SU-DHL-6 (cell line): Measurements from ENCODE around the gene SLC30A3.

Source experiments
- H2AFZ ChIP-seq: fragments of 200-600 bp; sonication (generic); 2 replicates; pipeline ENCODE4 v1.6.1; 2014; ENCODE audit warnings: low read depth, mild to moderate bottlenecking, moderate library complexity, mixed read lengths, antibody characterized with exemption, low read length; ENCODE audit not compliant: severe bottlenecking
- H3F3A ChIP-seq: fragments of 200-600 bp; shearing (Covaris generic); 2 replicates; pipeline ENCODE4 v1.6.0; 2016; ENCODE audit warnings: antibody characterized with exemption, mild to moderate bottlenecking; ENCODE audit not compliant: insufficient read depth
- H3K27ac ChIP-seq: fragments of 200-600 bp; sonication (generic); 2 replicates; pipeline ENCODE4 v1.5.1; 2016; ENCODE audit warnings: low read depth, mild to moderate bottlenecking, low read length, moderate library complexity, mixed read lengths
- H3K27me3 ChIP-seq: fragments of 200-600 bp; sonication (generic), shearing (Covaris generic); 2 replicates; pipeline ENCODE4 v1.6.0; 2014; ENCODE audit warnings: mild to moderate bottlenecking, low read length
- H3K36me3 ChIP-seq: fragments of 200-600 bp; sonication (generic); 2 replicates; pipeline ENCODE4 v1.6.1; 2014; ENCODE audit warnings: mild to moderate bottlenecking, low read length, mixed read lengths
- H3K4me2 ChIP-seq: fragments of 300-600, 200-600 bp; shearing (Covaris generic), sonication (generic); 2 replicates; pipeline ENCODE4 v1.6.0; 2014; ENCODE audit warnings: low read length, low read depth, mild to moderate bottlenecking; ENCODE audit not compliant: poor library complexity, severe bottlenecking
- H3K4me3 ChIP-seq: fragments of 200-600 bp; sonication (generic); 2 replicates; pipeline ENCODE4 v1.5.1; 2014; ENCODE audit warnings: antibody characterized with exemption, low read length, mild to moderate bottlenecking, mixed read lengths; ENCODE audit not compliant: insufficient read depth, poor library complexity, severe bottlenecking
- H3K79me2 ChIP-seq: fragments of 200-600 bp; sonication (generic); 2 replicates; pipeline ENCODE4 v1.6.1; 2014; ENCODE audit warnings: mild to moderate bottlenecking, low read length, moderate library complexity; ENCODE audit not compliant: insufficient read depth
- H3K9ac ChIP-seq: fragments of 200-600 bp; sonication (generic); 2 replicates; pipeline ENCODE4 v1.7.0; 2014; ENCODE audit warnings: mild to moderate bottlenecking, low read length
- H3K9me2 ChIP-seq: fragments of 200-600 bp; sonication (generic); replicated peaks from 2 replicates; pipeline ENCODE4 v1.6.1; 2014; ENCODE audit warnings: low read length; ENCODE audit not compliant: insufficient read depth
- H3K9me3 ChIP-seq: fragments of 200-600 bp; sonication (generic); 2 replicates; pipeline ENCODE4 v1.6.1; 2014; ENCODE audit warnings: low read length, mixed read lengths; ENCODE audit not compliant: insufficient read depth
- H4K20me1 ChIP-seq: fragments of 200-600 bp; sonication (generic); 2 replicates; pipeline ENCODE4 v1.6.1; 2014; ENCODE audit warnings: low read depth, mild to moderate bottlenecking, antibody characterized with exemption, low read length, moderate library complexity, mixed read lengths
- EZH2phosphoT487 ChIP-seq: fragments of 200-600 bp; sonication (generic), shearing (Covaris generic); conservative IDR thresholded peaks from 2 replicates; pipeline ENCODE4 v1.6.1; 2018; ENCODE audit warnings: mild to moderate bottlenecking, antibody characterized with exemption, low read length, moderate library complexity, mixed read lengths
- TF ChIP-seq, protein P1 (sequence below): fragments of 200-600 bp; sonication (generic); IDR thresholded peaks from one replicate; pipeline ENCODE4 v1.5.1; 2017; ENCODE audit warnings: antibody characterized with exemption, mild to moderate bottlenecking, low read length, moderate library complexity; ENCODE audit not compliant: insufficient read depth, poor library complexity, severe bottlenecking

SLC30A3 gene

DNA sequence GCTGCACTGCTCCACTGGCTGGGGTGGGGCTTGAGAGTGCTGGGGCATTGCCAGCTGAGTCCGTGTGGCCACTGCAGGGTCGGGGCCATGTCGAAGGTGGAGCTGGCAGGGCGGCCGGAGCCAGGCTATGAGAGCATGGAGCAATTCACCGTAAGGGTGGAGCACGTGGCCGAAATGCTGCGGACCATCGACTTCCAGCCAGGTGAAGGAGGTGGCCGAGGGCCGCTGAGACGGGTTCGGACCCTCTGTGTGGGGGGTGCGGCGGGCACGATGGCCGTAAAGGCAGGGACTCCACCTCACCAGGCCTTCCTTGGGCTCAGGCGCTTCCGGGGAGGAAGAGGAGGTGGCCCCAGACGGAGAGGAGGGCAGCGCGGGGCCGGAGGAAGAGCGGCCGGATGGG, 43.3 kb upstream of the SLC30A3 start:
- Histone ChIP-seq H3K4me3 (no peak overlapping the region), H3K9ac (no peak overlapping the region), H3F3A (no peaks in the 10 kb centered on the region), H3K9me3 (no peaks in the 10 kb centered on the region), H3K79me2 (no peaks in the 10 kb centered on the region), H3K27ac (no peak overlapping the region), H3K9me2 (no peaks in the 10 kb centered on the region), H4K20me1 (no peaks in the 10 kb centered on the region), H3K36me3 (no peaks in the 10 kb centered on the region), H3K27me3 (no peaks in the 10 kb centered on the region), H2AFZ (no peak overlapping the region), H3K4me2 (no peak overlapping the region)
- TF ChIP-seq, protein P1, sequence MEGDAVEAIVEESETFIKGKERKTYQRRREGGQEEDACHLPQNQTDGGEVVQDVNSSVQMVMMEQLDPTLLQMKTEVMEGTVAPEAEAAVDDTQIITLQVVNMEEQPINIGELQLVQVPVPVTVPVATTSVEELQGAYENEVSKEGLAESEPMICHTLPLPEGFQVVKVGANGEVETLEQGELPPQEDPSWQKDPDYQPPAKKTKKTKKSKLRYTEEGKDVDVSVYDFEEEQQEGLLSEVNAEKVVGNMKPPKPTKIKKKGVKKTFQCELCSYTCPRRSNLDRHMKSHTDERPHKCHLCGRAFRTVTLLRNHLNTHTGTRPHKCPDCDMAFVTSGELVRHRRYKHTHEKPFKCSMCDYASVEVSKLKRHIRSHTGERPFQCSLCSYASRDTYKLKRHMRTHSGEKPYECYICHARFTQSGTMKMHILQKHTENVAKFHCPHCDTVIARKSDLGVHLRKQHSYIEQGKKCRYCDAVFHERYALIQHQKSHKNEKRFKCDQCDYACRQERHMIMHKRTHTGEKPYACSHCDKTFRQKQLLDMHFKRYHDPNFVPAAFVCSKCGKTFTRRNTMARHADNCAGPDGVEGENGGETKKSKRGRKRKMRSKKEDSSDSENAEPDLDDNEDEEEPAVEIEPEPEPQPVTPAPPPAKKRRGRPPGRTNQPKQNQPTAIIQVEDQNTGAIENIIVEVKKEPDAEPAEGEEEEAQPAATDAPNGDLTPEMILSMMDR: no peak
- no peak for TF ChIP-seq EZH2phosphoT487

DNA sequence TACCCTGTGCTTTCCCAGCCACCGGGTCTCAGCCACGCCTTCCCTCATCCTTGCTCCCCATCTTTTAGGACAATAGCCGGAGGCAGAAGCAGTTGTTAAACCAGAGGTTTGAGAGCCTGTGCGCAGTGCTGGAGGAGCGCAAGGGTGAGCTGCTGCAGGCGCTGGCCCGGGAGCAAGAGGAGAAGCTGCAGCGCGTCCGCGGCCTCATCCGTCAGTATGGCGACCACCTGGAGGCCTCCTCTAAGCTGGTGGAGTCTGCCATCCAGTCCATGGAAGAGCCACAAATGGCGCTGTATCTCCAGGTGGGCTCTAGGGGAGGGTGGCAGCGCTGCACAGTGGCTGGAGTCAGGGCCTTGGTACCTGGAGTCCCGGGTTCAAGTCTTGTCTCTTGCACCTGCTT, 42.7 kb upstream of the SLC30A3 start:
- H3F3A ChIP-seq: no peaks in the 10 kb centered on the region
- H3K4me3 ChIP-seq: no peak overlapping the region
- H2AFZ ChIP-seq: no peak overlapping the region
- H3K9me2 ChIP-seq: no peaks in the 10 kb centered on the region
- H3K9ac ChIP-seq: no peak overlapping the region
- H3K79me2 ChIP-seq: no peaks in the 10 kb centered on the region
- H3K9me3 ChIP-seq: no peaks in the 10 kb centered on the region
- TF ChIP-seq, protein P1: no peak
- no peak for TF ChIP-seq EZH2phosphoT487
- no peaks in the 10 kb centered on the region for H3K27me3 ChIP-seq
- H4K20me1 ChIP-seq: no peaks in the 10 kb centered on the region
- H3K36me3 ChIP-seq: no peaks in the 10 kb centered on the region
- no peak overlapping the region for H3K4me2 ChIP-seq
- no peak overlapping the region for H3K27ac ChIP-seq

DNA sequence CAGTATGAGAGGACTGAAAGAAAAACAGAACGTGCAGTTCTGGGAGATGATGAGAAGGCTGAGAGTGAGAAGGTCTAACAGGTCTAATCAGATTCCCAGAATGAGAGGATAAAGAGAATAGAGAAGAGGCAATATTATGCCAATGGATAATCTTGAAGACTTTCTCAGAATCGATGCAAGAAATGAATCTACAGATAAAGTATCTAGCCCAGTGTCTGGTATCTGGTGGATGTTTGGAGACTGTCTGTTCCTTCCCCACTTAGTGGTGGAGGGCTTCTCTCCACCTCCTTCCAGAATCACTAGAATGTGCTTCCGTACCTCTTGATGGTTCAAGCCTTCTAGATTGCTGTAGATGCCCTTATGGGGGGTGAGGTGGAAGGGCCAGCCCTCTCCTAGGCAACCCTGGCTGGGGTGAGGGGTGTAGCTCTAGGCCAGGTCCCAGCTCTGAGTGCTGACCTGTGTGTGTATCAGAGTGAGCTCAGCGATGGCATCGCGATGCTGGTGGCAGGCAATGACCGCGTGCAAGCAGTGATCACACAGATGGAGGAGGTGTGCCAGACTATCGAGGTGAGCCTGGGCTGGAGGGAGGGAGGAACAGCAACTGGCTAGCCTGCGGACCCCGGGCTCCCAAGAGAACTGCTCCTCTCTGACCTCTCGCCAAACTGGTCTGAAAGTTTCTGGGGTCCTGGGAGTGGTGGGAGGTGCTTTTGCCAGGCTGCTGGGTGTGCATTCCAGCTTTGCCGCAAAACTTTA, 41.8 kb upstream of the SLC30A3 start:
- Histone ChIP-seq H3K27ac (no peak overlapping the region), H4K20me1 (no peaks in the 10 kb centered on the region), H3K36me3 (no peaks in the 10 kb centered on the region), H3K9me2 (no peaks in the 10 kb centered on the region), H3K4me3 (no peak overlapping the region), H2AFZ (no peak overlapping the region), H3K27me3 (no peaks in the 10 kb centered on the region), H3K9ac (no peak overlapping the region), H3K9me3 (no peaks in the 10 kb centered on the region), H3K4me2 (no peak overlapping the region), H3F3A (no peaks in the 10 kb centered on the region), H3K79me2 (no peaks in the 10 kb centered on the region)
- no peak for TF ChIP-seq EZH2phosphoT487
- TF ChIP-seq, protein P1: no peak
